OCI-LY1 (cell line): ENCODE results near the gene MSRB3.

Source experiments
- H2AFZ ChIP-seq: fragments of 200-600 bp; sonication (generic), shearing (Covaris generic); 2 replicates; pipeline ENCODE4 v1.6.0; 2014; ENCODE audit warnings: antibody characterized with exemption, mild to moderate bottlenecking, low read length
- H3F3A ChIP-seq: fragments of 200-600 bp; sonication (generic), shearing (Covaris generic); 2 replicates; pipeline ENCODE4 v1.6.0; 2014; ENCODE audit warnings: mild to moderate bottlenecking, antibody characterized with exemption, low read length, moderate library complexity; ENCODE audit not compliant: insufficient read depth
- H3K27ac ChIP-seq: fragments of 200-600 bp; sonication (generic); 2 replicates; pipeline ENCODE4 v1.5.1; 2014; ENCODE audit warnings: low read length, mixed run types, mild to moderate bottlenecking, low read depth; ENCODE audit not compliant: poor library complexity, severe bottlenecking
- H3K27me3 ChIP-seq: fragments of 200-600 bp; sonication (generic); 2 replicates; pipeline ENCODE4 v1.6.0; 2014; ENCODE audit warnings: antibody characterized with exemption, mild to moderate bottlenecking, low read length, moderate library complexity; ENCODE audit not compliant: insufficient read depth
- H3K36me3 ChIP-seq: fragments of 200-600 bp; sonication (generic); 2 replicates; pipeline ENCODE4 v1.6.1; 2014; ENCODE audit warnings: mild to moderate bottlenecking, antibody characterized with exemption, low read length, moderate library complexity, mixed read lengths; ENCODE audit not compliant: insufficient read depth
- H3K4me1 ChIP-seq: fragments of 200-600 bp; sonication (generic); 2 replicates; pipeline ENCODE4 v1.5.1; 2014; ENCODE audit warnings: mild to moderate bottlenecking, low read length, moderate library complexity; ENCODE audit not compliant: insufficient read depth, severe bottlenecking
- H3K4me2 ChIP-seq: fragments of 200-600 bp; sonication (generic), shearing (Covaris generic); 2 replicates; pipeline ENCODE4 v1.6.1; 2014; ENCODE audit warnings: low read length
- H3K4me3 ChIP-seq: fragments of 200-600 bp; sonication (generic); 2 replicates; pipeline ENCODE4 v1.5.1; 2014; ENCODE audit warnings: low read length, low read depth, mild to moderate bottlenecking, mixed read lengths; ENCODE audit not compliant: poor library complexity, severe bottlenecking
- H3K79me2 ChIP-seq: fragments of 200-600 bp; shearing (Covaris generic); 2 replicates; pipeline ENCODE4 v1.6.1; 2016; ENCODE audit warnings: mixed run types, low read length, mixed read lengths; ENCODE audit not compliant: insufficient read depth
- H3K9ac ChIP-seq: fragments of 200-600 bp; sonication (generic), shearing (Covaris generic); 2 replicates; pipeline ENCODE4 v1.6.1; 2014; ENCODE audit warnings: mild to moderate bottlenecking, low read length, mixed read lengths
- H3K9me2 ChIP-seq: fragments of 200-600 bp; sonication (generic), shearing (Covaris generic); 2 replicates; pipeline ENCODE4 v1.6.1; 2014; ENCODE audit warnings: low read depth, mild to moderate bottlenecking, low read length, mixed read lengths
- H3K9me3 ChIP-seq: fragments of 200-600 bp; shearing (Covaris generic); 2 replicates; pipeline ENCODE4 v1.6.1; 2014; ENCODE audit warnings: low read length, mixed read lengths
- H4K20me1 ChIP-seq: fragments of 200-600 bp; sonication (generic), shearing (Covaris generic); 2 replicates; pipeline ENCODE4 v1.6.0; 2016; ENCODE audit warnings: mild to moderate bottlenecking, low read length; ENCODE audit not compliant: insufficient read depth
- EZH2 ChIP-seq: fragments of 200-600 bp; sonication (generic), shearing (Covaris generic); IDR thresholded peaks from 2 replicates; pipeline ENCODE4 v1.8.0; 2017; ENCODE audit warnings: borderline replicate concordance, mixed run types, mild to moderate bottlenecking, antibody characterized with exemption, low read length, moderate library complexity, mixed read lengths
- TF ChIP-seq, protein P1 (sequence below): fragments of 200-600 bp; sonication (generic), shearing (Covaris generic); IDR thresholded peaks from 2 replicates; pipeline ENCODE4 v1.5.1; 2017; ENCODE audit warnings: mild to moderate bottlenecking, antibody characterized with exemption, low read length, moderate library complexity, mixed read lengths

MSRB3 gene

GRCh38 chr12:65434737-65435136 lies 156.3 kb downstream of the MSRB3 start:
- Histone ChIP-seq H3K27me3 (no peaks in the 10 kb centered on the region), H3K79me2 (no peaks in the 10 kb centered on the region), H4K20me1 (no peaks in the 10 kb centered on the region), H2AFZ (no peak overlapping the region), H3K4me1 (no peaks in the 10 kb centered on the region), H3K9me2 (no peaks in the 10 kb centered on the region), H3K9ac (no peak overlapping the region), H3K9me3 (no peaks in the 10 kb centered on the region), H3K36me3 (no peaks in the 10 kb centered on the region), H3K4me2 (no peak overlapping the region), H3K27ac (no peak overlapping the region), H3K4me3 (no peak overlapping the region), H3F3A (no peaks in the 10 kb centered on the region)
- TF ChIP-seq, protein P1, sequence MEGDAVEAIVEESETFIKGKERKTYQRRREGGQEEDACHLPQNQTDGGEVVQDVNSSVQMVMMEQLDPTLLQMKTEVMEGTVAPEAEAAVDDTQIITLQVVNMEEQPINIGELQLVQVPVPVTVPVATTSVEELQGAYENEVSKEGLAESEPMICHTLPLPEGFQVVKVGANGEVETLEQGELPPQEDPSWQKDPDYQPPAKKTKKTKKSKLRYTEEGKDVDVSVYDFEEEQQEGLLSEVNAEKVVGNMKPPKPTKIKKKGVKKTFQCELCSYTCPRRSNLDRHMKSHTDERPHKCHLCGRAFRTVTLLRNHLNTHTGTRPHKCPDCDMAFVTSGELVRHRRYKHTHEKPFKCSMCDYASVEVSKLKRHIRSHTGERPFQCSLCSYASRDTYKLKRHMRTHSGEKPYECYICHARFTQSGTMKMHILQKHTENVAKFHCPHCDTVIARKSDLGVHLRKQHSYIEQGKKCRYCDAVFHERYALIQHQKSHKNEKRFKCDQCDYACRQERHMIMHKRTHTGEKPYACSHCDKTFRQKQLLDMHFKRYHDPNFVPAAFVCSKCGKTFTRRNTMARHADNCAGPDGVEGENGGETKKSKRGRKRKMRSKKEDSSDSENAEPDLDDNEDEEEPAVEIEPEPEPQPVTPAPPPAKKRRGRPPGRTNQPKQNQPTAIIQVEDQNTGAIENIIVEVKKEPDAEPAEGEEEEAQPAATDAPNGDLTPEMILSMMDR = no peak
- TF ChIP-seq EZH2 = no peak

DNA sequence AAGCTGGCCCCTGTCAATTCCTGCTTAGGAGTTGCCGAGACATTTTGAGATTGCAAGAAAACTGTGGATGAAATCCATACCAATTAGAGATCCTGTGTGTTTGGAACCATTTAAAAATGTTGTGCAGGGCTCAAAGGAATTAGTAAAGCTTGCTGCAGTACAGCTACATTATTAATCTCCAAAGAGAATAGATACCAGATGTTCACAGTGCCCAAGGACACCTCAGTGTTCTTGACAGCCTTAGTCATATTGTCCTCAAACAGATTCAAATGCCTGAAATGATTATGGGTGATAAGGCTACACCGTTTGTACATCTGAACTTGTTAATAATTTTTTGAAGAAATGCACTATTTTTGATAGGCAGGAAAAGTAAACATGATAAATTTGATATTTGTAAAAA lies 164.6 kb downstream of the MSRB3 start:
- TF ChIP-seq, protein P1 = no peak
- TF ChIP-seq EZH2 = no peak
- H3K27ac ChIP-seq = no peak overlapping the region

DNA sequence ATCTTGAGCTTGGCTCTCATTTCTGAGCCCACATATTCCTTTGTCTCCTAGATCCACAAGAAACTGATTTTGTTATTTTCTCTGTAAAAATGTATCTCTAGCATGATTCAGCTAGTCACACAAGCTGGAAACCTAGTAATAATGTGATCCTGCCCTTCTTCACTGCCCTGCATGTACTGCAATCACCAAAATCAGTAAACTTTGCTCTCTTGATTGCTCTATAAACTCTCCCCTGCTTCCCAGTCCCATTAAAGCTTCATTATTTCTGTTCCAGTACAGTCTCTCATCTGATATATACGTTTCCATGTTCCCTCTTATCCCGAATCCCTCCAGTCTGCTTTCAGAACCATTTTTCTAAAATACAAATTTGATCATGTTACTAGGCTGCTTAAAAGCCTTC lies 166.5 kb downstream of the MSRB3 start:
- no peak overlapping the region for H2AFZ ChIP-seq

More for the DNA sequence above, 164.6 kb downstream of the MSRB3 start:
- Histone ChIP-seq H3K4me3 (no peak overlapping the region), H3K9ac (no peak overlapping the region), H2AFZ (no peak overlapping the region), H3K4me1 (no peaks in the 10 kb centered on the region), H3K9me2 (no peaks in the 10 kb centered on the region), H3K9me3 (no peaks in the 10 kb centered on the region), H3F3A (no peaks in the 10 kb centered on the region), H3K79me2 (no peaks in the 10 kb centered on the region), H3K36me3 (no peaks in the 10 kb centered on the region), H3K4me2 (no peak overlapping the region), H4K20me1 (no peaks in the 10 kb centered on the region), H3K27me3 (no peaks in the 10 kb centered on the region)

More for the DNA sequence above, 166.5 kb downstream of the MSRB3 start:
- Histone ChIP-seq H3K27ac (no peak overlapping the region), H3F3A (no peaks in the 10 kb centered on the region), H3K4me1 (no peaks in the 10 kb centered on the region), H3K4me2 (no peak overlapping the region), H3K9ac (no peak overlapping the region), H3K9me2 (no peaks in the 10 kb centered on the region), H3K9me3 (no peaks in the 10 kb centered on the region), H3K27me3 (no peaks in the 10 kb centered on the region), H3K4me3 (no peak overlapping the region), H4K20me1 (no peaks in the 10 kb centered on the region), H3K79me2 (no peaks in the 10 kb centered on the region), H3K36me3 (no peaks in the 10 kb centered on the region)
- TF ChIP-seq EZH2 = no peak
- TF ChIP-seq, protein P1 = no peak
